Measurements from ENCODE around the gene TIMP4. TPM values are rescaled to one million over a fixed set of nuclear protein-coding genes. Genes with fewer than 3 reads are reported as not detected.

TIMP4 gene
- total RNA-seq, 1 donor from 2014 or later: 0.69 TPM

DNA sequence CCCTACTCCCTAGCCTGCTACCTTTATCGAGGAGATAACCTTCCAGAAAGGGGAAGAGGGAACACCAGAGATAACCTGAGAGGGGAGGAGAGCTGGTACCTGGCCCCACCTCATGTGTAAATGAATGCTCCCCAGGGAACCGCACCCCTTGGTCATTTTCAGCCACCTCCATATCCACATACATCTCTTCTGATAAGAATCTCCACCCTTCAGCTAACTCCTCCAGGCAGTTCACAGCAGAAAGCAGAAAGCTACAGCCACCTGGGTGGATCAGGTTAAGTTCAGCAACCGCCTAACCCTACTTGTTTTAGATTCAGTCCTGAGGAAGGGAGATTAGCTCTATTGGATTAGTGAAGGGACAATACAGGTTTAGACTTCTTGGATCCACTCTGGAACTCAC is 38.0 kb upstream of the TIMP4 start:
- H3K4me3 Mint-ChIP-seq (ENCODE audit: unreplicated experiment): no peak overlapping the region
- H3K27me3 Mint-ChIP-seq (ENCODE audit: unreplicated experiment): no peaks in the 10 kb centered on the region
- peaks cover 5% of the 10 kb centered on the region for H3K36me3 Mint-ChIP-seq (ENCODE audit: low read depth, unreplicated experiment)
- no peak overlapping the region for H3K27ac Mint-ChIP-seq (ENCODE audit: unreplicated experiment)
- TF ChIP-seq, protein P1, sequence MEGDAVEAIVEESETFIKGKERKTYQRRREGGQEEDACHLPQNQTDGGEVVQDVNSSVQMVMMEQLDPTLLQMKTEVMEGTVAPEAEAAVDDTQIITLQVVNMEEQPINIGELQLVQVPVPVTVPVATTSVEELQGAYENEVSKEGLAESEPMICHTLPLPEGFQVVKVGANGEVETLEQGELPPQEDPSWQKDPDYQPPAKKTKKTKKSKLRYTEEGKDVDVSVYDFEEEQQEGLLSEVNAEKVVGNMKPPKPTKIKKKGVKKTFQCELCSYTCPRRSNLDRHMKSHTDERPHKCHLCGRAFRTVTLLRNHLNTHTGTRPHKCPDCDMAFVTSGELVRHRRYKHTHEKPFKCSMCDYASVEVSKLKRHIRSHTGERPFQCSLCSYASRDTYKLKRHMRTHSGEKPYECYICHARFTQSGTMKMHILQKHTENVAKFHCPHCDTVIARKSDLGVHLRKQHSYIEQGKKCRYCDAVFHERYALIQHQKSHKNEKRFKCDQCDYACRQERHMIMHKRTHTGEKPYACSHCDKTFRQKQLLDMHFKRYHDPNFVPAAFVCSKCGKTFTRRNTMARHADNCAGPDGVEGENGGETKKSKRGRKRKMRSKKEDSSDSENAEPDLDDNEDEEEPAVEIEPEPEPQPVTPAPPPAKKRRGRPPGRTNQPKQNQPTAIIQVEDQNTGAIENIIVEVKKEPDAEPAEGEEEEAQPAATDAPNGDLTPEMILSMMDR (IDR thresholded peaks at IDR 0.05; ENCODE audit: unreplicated experiment): no peak
- H3K4me1 Mint-ChIP-seq (ENCODE audit: unreplicated experiment): no peaks in the 10 kb centered on the region
- H3K9me3 Mint-ChIP-seq (ENCODE audit: unreplicated experiment): no peaks in the 10 kb centered on the region
- no peak for DNase-seq (ENCODE audit: low spot score)

DNA sequence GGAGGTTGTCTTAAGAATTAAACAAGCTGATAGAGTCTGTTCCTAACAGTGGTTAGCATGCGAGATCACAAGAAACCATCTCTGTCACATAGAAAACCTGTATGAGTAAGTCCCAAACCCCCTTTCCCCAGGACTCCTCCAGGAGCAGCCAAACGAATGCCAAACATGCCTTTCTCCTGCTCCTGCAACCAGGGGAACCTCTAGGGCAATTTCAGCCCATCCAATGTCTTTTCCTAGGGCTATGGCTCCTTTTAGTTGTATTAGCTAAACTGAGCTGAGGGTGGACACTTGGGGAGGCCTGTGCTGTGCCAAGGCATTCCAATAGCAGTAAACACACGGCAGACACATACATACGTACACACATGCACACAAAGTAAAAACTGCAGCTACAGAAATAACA is 36.5 kb upstream of the TIMP4 start:
- no peak for DNase-seq (ENCODE audit: low spot score)
- Mint-ChIP-seq H3K9me3 (ENCODE audit: unreplicated experiment) (no peaks in the 10 kb centered on the region), H3K4me3 (ENCODE audit: unreplicated experiment) (no peak overlapping the region), H3K27ac (ENCODE audit: unreplicated experiment) (no peak overlapping the region), H3K27me3 (ENCODE audit: unreplicated experiment) (no peaks in the 10 kb centered on the region), H3K4me1 (ENCODE audit: unreplicated experiment) (no peaks in the 10 kb centered on the region), H3K36me3 (ENCODE audit: low read depth, unreplicated experiment) (peaks cover 11% of the 10 kb centered on the region)
- TF ChIP-seq, protein P1 (IDR thresholded peaks at IDR 0.05; ENCODE audit: unreplicated experiment): no peak

DNA sequence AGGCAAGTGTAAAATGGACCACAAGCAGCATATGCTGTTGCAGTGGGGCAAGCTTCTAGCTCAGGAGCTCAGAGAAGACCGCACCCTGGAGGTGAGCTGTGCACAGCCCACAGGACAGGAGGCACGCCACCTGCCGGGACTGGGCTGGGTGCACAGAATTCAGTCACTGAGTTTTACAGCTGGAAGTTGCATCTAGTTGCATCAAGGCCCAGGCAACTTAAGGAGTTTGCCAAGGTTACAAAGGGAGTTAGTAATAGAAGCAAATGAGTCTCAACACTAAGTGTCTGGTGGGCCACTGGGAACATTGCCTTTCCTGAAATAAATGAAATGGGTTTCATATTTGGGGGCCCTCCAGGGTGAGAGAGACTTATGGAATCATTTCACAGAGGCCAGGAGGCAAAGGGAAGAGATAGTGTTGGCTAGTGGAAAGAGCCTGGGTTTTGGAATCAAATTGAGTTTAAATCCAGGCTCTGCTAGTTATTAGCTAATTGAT is 36.0 kb upstream of the TIMP4 start:
- TF ChIP-seq, protein P1 (IDR thresholded peaks at IDR 0.05; ENCODE audit: unreplicated experiment): no peak
- H3K27ac Mint-ChIP-seq (ENCODE audit: unreplicated experiment): no peak overlapping the region
- no peaks in the 10 kb centered on the region for H3K9me3 Mint-ChIP-seq (ENCODE audit: unreplicated experiment)
- H3K4me3 Mint-ChIP-seq (ENCODE audit: unreplicated experiment): no peak overlapping the region
- no peak for DNase-seq (ENCODE audit: low spot score)
- no peaks in the 10 kb centered on the region for H3K4me1 Mint-ChIP-seq (ENCODE audit: unreplicated experiment)
- no peaks in the 10 kb centered on the region for H3K27me3 Mint-ChIP-seq (ENCODE audit: unreplicated experiment)
- peaks cover 11% of the 10 kb centered on the region for H3K36me3 Mint-ChIP-seq (ENCODE audit: low read depth, unreplicated experiment)

DNA sequence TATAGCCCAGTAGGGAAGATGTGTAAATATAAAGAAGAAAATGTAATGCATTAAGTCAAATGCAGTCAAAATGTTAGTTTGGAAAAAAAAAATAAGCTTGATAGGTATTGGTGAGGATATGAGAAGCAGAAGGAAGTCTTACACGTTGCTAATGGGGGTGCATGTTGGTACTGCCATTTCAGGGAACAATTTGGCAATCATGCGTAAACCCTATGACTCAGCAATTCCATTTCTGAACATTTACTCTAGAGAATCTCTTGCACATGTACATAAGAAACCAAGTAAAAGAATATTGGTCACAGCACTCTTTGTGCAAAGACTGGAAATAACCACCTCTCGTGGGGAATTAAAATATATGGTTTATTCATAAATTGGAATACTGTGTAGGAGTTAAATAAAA is 35.5 kb upstream of the TIMP4 start:
- no peaks in the 10 kb centered on the region for H3K4me1 Mint-ChIP-seq (ENCODE audit: unreplicated experiment)
- H3K9me3 Mint-ChIP-seq (ENCODE audit: unreplicated experiment): no peaks in the 10 kb centered on the region
- H3K36me3 Mint-ChIP-seq (ENCODE audit: low read depth, unreplicated experiment): peaks cover 11% of the 10 kb centered on the region
- TF ChIP-seq, protein P1 (IDR thresholded peaks at IDR 0.05; ENCODE audit: unreplicated experiment): no peak
- no peaks in the 10 kb centered on the region for H3K27me3 Mint-ChIP-seq (ENCODE audit: unreplicated experiment)
- H3K27ac Mint-ChIP-seq (ENCODE audit: unreplicated experiment): no peak overlapping the region
- no peak for DNase-seq (ENCODE audit: low spot score)
- no peak overlapping the region for H3K4me3 Mint-ChIP-seq (ENCODE audit: unreplicated experiment)

DNA sequence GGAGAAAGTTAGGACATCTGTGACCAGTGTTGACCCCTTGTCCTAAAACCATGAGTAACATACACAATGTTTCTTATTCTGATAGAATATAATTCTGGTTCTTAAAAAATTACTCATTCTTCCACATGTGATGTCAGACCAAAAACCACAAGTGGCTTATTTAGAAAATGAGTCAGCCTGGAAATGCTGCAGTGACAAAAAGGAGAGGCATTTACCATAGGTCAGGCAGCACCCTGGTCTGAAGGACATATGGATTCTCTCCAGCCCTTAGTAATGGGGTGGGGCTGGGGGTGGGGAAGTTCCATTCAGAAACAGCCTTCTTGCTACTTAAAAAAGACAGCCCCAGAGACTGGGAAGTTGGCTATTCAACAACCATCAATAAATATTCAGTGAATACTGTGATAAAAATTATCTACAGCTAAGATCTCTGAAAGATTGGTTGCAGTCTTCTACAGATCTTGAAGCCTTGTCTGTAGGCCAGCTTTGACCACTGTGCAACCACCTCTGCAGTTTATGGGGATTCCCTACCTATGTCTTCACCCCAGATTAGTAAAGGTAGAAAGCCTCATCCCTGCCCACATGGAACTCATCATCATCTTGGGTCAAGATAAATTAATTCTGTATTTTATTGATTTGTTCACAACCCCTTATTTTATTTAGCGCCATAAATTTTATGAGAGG is 34.9 kb upstream of the TIMP4 start:
- TF ChIP-seq, protein P1 (IDR thresholded peaks at IDR 0.05; ENCODE audit: unreplicated experiment): no peak
- H3K4me1 Mint-ChIP-seq (ENCODE audit: unreplicated experiment): peaks cover 2% of the 10 kb centered on the region
- H3K4me3 Mint-ChIP-seq (ENCODE audit: unreplicated experiment): no peak overlapping the region
- no peaks in the 10 kb centered on the region for H3K27me3 Mint-ChIP-seq (ENCODE audit: unreplicated experiment)
- no peaks in the 10 kb centered on the region for H3K9me3 Mint-ChIP-seq (ENCODE audit: unreplicated experiment)
- DNase-seq (ENCODE audit: low spot score): no peak
- H3K27ac Mint-ChIP-seq (ENCODE audit: unreplicated experiment): no peak overlapping the region
- H3K36me3 Mint-ChIP-seq (ENCODE audit: low read depth, unreplicated experiment): peaks cover 11% of the 10 kb centered on the region

Data from endothelial cell (in vitro differentiated cells).